ENCODE data around the gene DLX4. TPM values are rescaled to one million over a fixed set of nuclear protein-coding genes. Genes with fewer than 3 reads are reported as not detected.

The DLX4 gene
- total and polyA plus RNA-seq, 2 of the 4 experiments (the other 2 are of a cell fraction) = not detected

- in situ Hi-C loops (cut with MboI; ENCODE audit: low sequenced_read_pairs) = no loop called here
- ATAC-seq (ENCODE audit: low read depth) = no peak
- no peak for DNase-seq
These were observed 52.0 kb downstream of the DLX4 start for GRCh38 chr17:50020841-50021599.

More at GRCh38 chr17:50020841-50021599, 52.0 kb downstream of the DLX4 start:
- no peak overlapping the region for H3K9ac ChIP-seq (ENCODE audit: low read depth, low read length)
- H2AK5ac ChIP-seq (ENCODE audit: low read depth, low read length) = peak overlapping the region; percentile 21; the same call in 1 of the 2 replicates
- no peak overlapping the region for H2BK5ac ChIP-seq (ENCODE audit: low read depth, low read length, poor library complexity, severe bottlenecking)
- no peaks in the 10 kb centered on the region for H3K27me3 ChIP-seq (ENCODE audit: control insufficient read depth, insufficient read depth, low read length)
- peaks cover 6% of the 10 kb centered on the region for H3K9me1 ChIP-seq (ENCODE audit: insufficient read depth, low read length)
- H3K4ac ChIP-seq (ENCODE audit: low read depth, low read length) = no peak overlapping the region
- no peak overlapping the region for H3K27ac ChIP-seq (ENCODE audit: insufficient read depth, low read length)
- H2AFZ ChIP-seq (replicated peaks; ENCODE audit: low read length, poor library complexity) = no peak overlapping the region
- peak overlapping the region; percentile 40; the same call in 1 of the 2 replicates for H3K23ac ChIP-seq (ENCODE audit: low read depth, low read length)
- ChIA-PET CTCF (no interaction called here), POLR2A (ENCODE audit: unreplicated experiment) (no interaction called here)
- H2BK20ac ChIP-seq (ENCODE audit: low read depth, low read length) = no peak overlapping the region
- H4K91ac ChIP-seq (ENCODE audit: insufficient read depth, low read depth, low read length) = no peak overlapping the region
- no peak overlapping the region for H2BK120ac ChIP-seq (ENCODE audit: low read depth, low read length)
- no peak overlapping the region for H4K8ac ChIP-seq (ENCODE audit: low read depth in 2 of 2, low read length in 2 of 2)
- intact Hi-C loops (cut with micrococcal nuclease) (no loop called here), dilution Hi-C loops (cut with HindIII; ENCODE audit: low sequenced_read_pairs, unreplicated experiment) (no loop called here)
- no peak overlapping the region for H3K4me3 ChIP-seq (ENCODE audit: insufficient read depth, low read depth, low read length)
- 57% methylated on average over 5 of the region's 13 CpGs; no CpG with 5 or more reads in 1 of the 2 experiments for WGBS, 2 experiments (ENCODE audit: extremely low coverage in 2 of 2, insufficient read length in 1 of 2)
- peaks cover 5% of the 10 kb centered on the region for H3K4me1 ChIP-seq (ENCODE audit: control insufficient read depth, insufficient read depth, low read length)
- no peaks in the 10 kb centered on the region for H4K20me1 ChIP-seq (ENCODE audit: insufficient read depth, low read length)
- H3K18ac ChIP-seq (ENCODE audit: low read depth, low read length) = no peak overlapping the region
- H3K9me3 ChIP-seq (ENCODE audit: control insufficient read depth, insufficient read depth, low read length) = no peaks in the 10 kb centered on the region
- H3K56ac ChIP-seq (ENCODE audit: extremely low read depth, insufficient read depth, low read length) = no peak overlapping the region
- TF ChIP-seq MAFK (IDR thresholded peaks at IDR 0.05; ENCODE audit: low read depth, low read length) (no peak), USF2 (IDR thresholded peaks at IDR 0.05; ENCODE audit: low read depth, low read length) (no peak), SMC3 (IDR thresholded peaks at IDR 0.05; ENCODE audit: low read depth, low read length) (no peak), CHD1 (IDR thresholded peaks at IDR 0.05; ENCODE audit: low read depth, low read length) (no peak), POLR2A (IDR thresholded peaks at IDR 0.05; ENCODE audit: low read depth, low read length) (no peak), RAD21 (IDR thresholded peaks at IDR 0.05; ENCODE audit: low read length) (no peak), BHLHE40 (IDR thresholded peaks at IDR 0.05; ENCODE audit: low read depth, low read length) (no peak), CEBPB (IDR thresholded peaks at IDR 0.05; ENCODE audit: low read depth, low read length) (no peak), RCOR1 (IDR thresholded peaks at IDR 0.05; ENCODE audit: insufficient replicate concordance, low read length) (no peak), RFX5 (IDR thresholded peaks at IDR 0.05; ENCODE audit: low read depth, low read length) (no peak), CTCF (conservative IDR thresholded peaks at IDR 0.05; ENCODE audit: low read depth, low read length) (no peak), MAZ (IDR thresholded peaks at IDR 0.05; ENCODE audit: borderline replicate concordance, low read depth, low read length) (no peak), NFE2L2 (IDR thresholded peaks at IDR 0.05; ENCODE audit: low read depth, low read length) (no peak), ELK1 (IDR thresholded peaks at IDR 0.05; ENCODE audit: borderline replicate concordance, low read depth, low read length) (no peak), FOS (IDR thresholded peaks at IDR 0.05; ENCODE audit: low read depth, low read length) (no peak), MXI1 (IDR thresholded peaks at IDR 0.05; ENCODE audit: borderline replicate concordance, low read depth, low read length) (no peak)
- H3K14ac ChIP-seq (replicated peaks; ENCODE audit: low read depth, low read length) = no peak overlapping the region
- no peaks in the 10 kb centered on the region for H3K36me3 ChIP-seq (ENCODE audit: control insufficient read depth, insufficient read depth, low read length)
- H2BK15ac ChIP-seq (ENCODE audit: low read depth, low read length) = no peak overlapping the region
- H2AK9ac ChIP-seq (replicated peaks; ENCODE audit: low read depth, low read length, poor library complexity) = no peak overlapping the region
- H3K79me1 ChIP-seq (ENCODE audit: low read depth in 1 of 2, low read length in 2 of 2) = no peaks in the 10 kb centered on the region
- H4K5ac ChIP-seq (ENCODE audit: low read depth, low read length) = no peak overlapping the region
- no peak overlapping the region for H3K4me2 ChIP-seq (ENCODE audit: low read depth, low read length)
- BruUV-seq (replicated peaks) = no TSS peak

Measured in IMR-90 (cell line).